Measurements from ENCODE around the gene AMPD3. TPM values are rescaled to one million over a fixed set of nuclear protein-coding genes. Genes with fewer than 3 reads are reported as not detected.

AMPD3 gene
- total RNA-seq, 1 donor from 2014 or later: 2.2 TPM

DNA sequence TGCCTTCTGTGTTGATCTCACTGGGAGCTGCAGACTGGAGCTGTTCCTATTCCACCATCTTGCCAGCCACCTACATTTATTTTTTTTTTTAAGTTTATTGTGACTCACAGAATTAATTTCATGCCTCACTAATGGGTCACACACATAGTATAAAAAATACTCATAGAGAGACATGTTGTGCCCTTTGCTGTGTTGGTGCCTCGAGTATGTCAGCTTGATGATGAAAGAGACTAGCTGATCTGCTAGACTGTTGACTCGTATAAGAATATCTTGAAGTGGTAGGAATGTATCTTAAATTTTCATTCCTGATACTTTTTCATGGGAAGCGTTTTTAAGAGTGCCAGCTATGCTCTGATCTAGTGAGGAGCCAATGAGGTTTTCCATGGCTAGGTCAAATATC lies 28.6 kb upstream of the AMPD3 start:
- Mint-ChIP-seq H3K36me3 (ENCODE audit: low read depth) (peaks cover 6% of the 10 kb centered on the region), H3K4me3 (ENCODE audit: unreplicated experiment) (no peak overlapping the region), H3K27ac (ENCODE audit: unreplicated experiment) (no peak overlapping the region), H3K27me3 (ENCODE audit: low read depth) (peaks cover 2% of the 10 kb centered on the region), H3K4me1 (ENCODE audit: low read depth) (no peaks in the 10 kb centered on the region), H3K9me3 (ENCODE audit: low read depth) (peaks cover 23% of the 10 kb centered on the region)
- TF ChIP-seq, protein P1, sequence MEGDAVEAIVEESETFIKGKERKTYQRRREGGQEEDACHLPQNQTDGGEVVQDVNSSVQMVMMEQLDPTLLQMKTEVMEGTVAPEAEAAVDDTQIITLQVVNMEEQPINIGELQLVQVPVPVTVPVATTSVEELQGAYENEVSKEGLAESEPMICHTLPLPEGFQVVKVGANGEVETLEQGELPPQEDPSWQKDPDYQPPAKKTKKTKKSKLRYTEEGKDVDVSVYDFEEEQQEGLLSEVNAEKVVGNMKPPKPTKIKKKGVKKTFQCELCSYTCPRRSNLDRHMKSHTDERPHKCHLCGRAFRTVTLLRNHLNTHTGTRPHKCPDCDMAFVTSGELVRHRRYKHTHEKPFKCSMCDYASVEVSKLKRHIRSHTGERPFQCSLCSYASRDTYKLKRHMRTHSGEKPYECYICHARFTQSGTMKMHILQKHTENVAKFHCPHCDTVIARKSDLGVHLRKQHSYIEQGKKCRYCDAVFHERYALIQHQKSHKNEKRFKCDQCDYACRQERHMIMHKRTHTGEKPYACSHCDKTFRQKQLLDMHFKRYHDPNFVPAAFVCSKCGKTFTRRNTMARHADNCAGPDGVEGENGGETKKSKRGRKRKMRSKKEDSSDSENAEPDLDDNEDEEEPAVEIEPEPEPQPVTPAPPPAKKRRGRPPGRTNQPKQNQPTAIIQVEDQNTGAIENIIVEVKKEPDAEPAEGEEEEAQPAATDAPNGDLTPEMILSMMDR (IDR thresholded peaks at IDR 0.05): no peak
- DNase-seq (ENCODE audit: low spot score): no peak

DNA sequence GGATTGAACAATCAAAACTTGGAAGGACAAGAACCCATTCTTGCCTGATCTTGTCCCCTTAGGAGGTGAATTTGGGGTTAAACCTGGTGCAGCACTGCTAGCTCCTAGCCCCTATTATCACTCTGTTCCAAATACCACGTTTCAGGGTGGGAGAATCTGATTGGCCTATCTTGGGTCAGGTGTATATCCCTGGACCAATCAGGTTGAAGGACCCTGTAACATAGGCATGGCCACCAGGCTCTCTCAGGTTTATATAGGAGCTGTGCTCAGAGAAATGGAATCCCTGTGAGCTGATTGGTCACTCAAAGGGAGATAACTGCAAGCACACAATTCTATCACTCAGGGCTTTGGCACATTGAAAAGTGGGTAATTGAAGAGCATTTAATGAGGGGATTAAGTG lies 26.6 kb upstream of the AMPD3 start:
- Mint-ChIP-seq H3K27me3 (ENCODE audit: low read depth) (peaks cover 2% of the 10 kb centered on the region), H3K4me1 (ENCODE audit: low read depth) (no peaks in the 10 kb centered on the region), H3K27ac (ENCODE audit: unreplicated experiment) (no peak overlapping the region), H3K9me3 (ENCODE audit: low read depth) (peaks cover 20% of the 10 kb centered on the region), H3K36me3 (ENCODE audit: low read depth) (peaks cover 3% of the 10 kb centered on the region), H3K4me3 (ENCODE audit: unreplicated experiment) (no peak overlapping the region)
- TF ChIP-seq, protein P1 (IDR thresholded peaks at IDR 0.05): no peak
- no peak for DNase-seq (ENCODE audit: low spot score)

DNA sequence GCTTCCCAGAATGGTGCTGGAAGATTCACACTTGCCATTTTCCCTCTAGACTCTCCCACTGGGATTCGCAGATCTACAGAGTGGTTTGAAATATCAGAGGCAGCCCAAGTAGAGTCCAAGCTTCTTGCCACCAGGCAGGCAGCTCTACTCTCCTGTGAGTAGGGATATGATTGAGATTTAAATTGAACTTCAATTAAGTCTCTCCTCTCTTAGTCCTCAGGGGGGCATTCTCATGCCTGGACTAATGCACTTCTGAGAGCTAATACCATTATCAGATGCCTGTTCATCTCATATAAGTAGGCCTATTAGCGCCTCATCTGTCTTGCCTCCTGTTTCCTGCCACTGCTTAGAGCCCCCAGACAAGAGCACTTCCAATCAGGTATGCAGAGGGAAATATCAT lies 25.5 kb upstream of the AMPD3 start:
- no peak for DNase-seq (ENCODE audit: low spot score)
- TF ChIP-seq, protein P1 (IDR thresholded peaks at IDR 0.05): no peak
- Mint-ChIP-seq H3K27ac (ENCODE audit: unreplicated experiment) (no peak overlapping the region), H3K27me3 (ENCODE audit: low read depth) (peaks cover 2% of the 10 kb centered on the region), H3K9me3 (ENCODE audit: low read depth) (peaks cover 12% of the 10 kb centered on the region), H3K36me3 (ENCODE audit: low read depth) (peaks cover 3% of the 10 kb centered on the region), H3K4me1 (ENCODE audit: low read depth) (no peaks in the 10 kb centered on the region), H3K4me3 (ENCODE audit: unreplicated experiment) (no peak overlapping the region)

DNA sequence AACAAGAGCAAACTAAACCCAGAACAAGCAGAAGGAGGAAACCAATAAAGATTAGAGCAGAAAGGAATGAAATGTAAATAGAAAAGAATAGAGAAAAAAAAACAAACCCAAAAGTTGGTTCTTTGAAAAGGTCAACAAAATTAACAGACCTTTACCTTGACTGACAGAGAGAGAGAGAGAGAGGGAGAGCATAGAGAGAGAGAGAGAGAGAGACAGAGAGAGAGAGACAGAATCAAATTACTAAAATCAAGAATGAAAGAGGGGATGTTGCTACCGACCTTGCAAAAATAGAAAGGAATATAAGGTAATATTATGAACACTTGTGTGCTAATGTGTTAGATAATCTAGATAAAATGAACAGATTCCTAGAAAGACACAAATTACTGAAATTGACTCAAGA lies 22.6 kb upstream of the AMPD3 start:
- H3K4me1 Mint-ChIP-seq (ENCODE audit: low read depth): no peaks in the 10 kb centered on the region
- TF ChIP-seq, protein P1 (IDR thresholded peaks at IDR 0.05): no peak
- H3K4me3 Mint-ChIP-seq (ENCODE audit: unreplicated experiment): no peak overlapping the region
- peaks cover 3% of the 10 kb centered on the region for H3K36me3 Mint-ChIP-seq (ENCODE audit: low read depth)
- no peak for DNase-seq (ENCODE audit: low spot score)
- H3K27ac Mint-ChIP-seq (ENCODE audit: unreplicated experiment): no peak overlapping the region
- peaks cover 8% of the 10 kb centered on the region for H3K9me3 Mint-ChIP-seq (ENCODE audit: low read depth)
- H3K27me3 Mint-ChIP-seq (ENCODE audit: low read depth): no peaks in the 10 kb centered on the region

DNA sequence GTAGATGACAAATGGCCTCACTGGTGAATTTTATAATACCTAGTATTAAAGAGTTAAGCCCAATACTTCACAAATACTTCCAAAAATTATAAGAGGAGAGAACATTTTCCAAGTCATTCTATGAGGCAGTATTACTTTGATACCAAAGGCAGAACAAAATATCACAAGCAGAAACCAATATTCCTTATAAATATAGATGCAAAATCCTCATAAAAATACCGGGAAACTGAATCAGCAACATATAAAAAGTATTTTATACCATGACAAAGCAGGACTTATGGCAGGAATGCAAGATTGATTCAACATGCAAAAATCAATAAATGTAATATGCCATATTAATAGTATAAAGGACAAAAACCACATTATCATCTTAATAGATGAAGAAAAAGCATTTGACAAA lies 22.1 kb upstream of the AMPD3 start:
- Mint-ChIP-seq H3K27me3 (ENCODE audit: low read depth) (no peaks in the 10 kb centered on the region), H3K36me3 (ENCODE audit: low read depth) (peaks cover 3% of the 10 kb centered on the region), H3K4me1 (ENCODE audit: low read depth) (no peaks in the 10 kb centered on the region), H3K27ac (ENCODE audit: unreplicated experiment) (no peak overlapping the region), H3K4me3 (ENCODE audit: unreplicated experiment) (no peak overlapping the region), H3K9me3 (ENCODE audit: low read depth) (peaks cover 8% of the 10 kb centered on the region)
- TF ChIP-seq, protein P1 (IDR thresholded peaks at IDR 0.05): no peak
- DNase-seq (ENCODE audit: low spot score): no peak

Measured in chondrocyte (in vitro differentiated cells).